ENCODE measurements around the gene ZNF19.

DNA sequence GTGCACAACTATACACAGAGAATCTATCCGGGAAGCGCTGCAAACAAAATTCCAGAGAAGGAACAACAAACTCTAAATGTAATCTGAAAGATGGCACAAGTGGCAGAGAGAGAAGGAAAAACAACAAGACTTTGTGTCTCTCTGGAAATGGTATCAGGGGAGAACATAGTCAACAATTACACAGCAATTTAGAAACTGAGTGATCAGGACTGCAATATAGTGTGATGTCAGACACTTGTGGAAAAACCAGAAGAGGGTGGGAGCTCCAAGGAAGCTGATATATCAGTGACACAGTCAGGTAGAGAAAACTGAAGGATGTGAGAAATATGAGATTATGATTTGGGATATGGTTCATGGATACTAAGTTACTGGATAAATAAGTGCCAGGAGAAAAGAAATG, 8.2 kb downstream of the ZNF19 start:
- TF ChIP-seq POLR2A (IDR thresholded peaks at IDR 0.05) = no peak
- no peak for TF ChIP-seq POLR2AphosphoS5 (IDR thresholded peaks at IDR 0.05)
- no peak for TF ChIP-seq EP300 (IDR thresholded peaks at IDR 0.05; ENCODE audit: low read depth)
